SK-N-SH treated with all-trans-retinoic acid at 6 μM for 48 hours (cell line): Measurements from ENCODE around the gene ZNF446.

Source experiments
- CREB5 ChIP-seq: fragments of 250-450 bp; sonication (Bioruptor Pico); IDR thresholded peaks from 2 replicates; pipeline ENCODE4 v1.5.1; 2020; ENCODE audit warnings: low read depth, mild to moderate bottlenecking, moderate library complexity
- CSDC2 ChIP-seq: fragments of 250-450 bp; sonication (Bioruptor Pico); IDR thresholded peaks from 2 replicates; pipeline ENCODE4 v1.5.0; 2020; ENCODE audit warnings: mild to moderate bottlenecking, moderate library complexity
- GLIS3 ChIP-seq: fragments of 250-450 bp; sonication (Bioruptor Pico); IDR thresholded peaks from 2 replicates; pipeline ENCODE4 v1.5.0; 2020; ENCODE audit warnings: mild to moderate bottlenecking, moderate library complexity
- SNAI2 ChIP-seq: fragments of 250-450 bp; sonication (Bioruptor Pico); IDR thresholded peaks from 2 replicates; pipeline ENCODE4 v1.5.0; 2020; ENCODE audit warnings: mild to moderate bottlenecking, moderate library complexity
- TF ChIP-seq, protein P1 (sequence below): fragments of 250-450 bp; sonication (Bioruptor Pico); IDR thresholded peaks from 2 replicates; pipeline ENCODE4 v1.8.0; 2021; ENCODE audit warnings: low read depth, mild to moderate bottlenecking, moderate library complexity, borderline replicate concordance

DNA sequence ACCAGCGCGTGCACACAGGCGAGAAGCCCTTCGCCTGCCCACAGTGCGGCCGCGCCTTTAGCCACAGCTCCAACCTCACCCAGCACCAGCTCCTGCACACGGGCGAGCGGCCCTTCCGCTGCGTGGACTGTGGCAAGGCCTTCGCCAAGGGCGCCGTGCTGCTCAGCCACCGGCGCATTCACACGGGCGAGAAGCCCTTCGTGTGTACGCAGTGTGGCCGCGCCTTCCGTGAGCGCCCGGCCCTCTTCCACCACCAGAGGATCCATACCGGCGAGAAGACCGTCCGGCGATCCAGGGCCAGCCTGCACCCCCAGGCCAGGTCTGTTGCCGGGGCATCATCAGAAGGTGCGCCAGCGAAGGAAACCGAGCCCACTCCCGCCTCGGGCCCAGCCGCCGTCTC is 4.4 kb upstream of the ZNF446 start:
- TF ChIP-seq CSDC2, result no peak
- TF ChIP-seq GLIS3 (CRISPR knock-in tag), result no peak
- no peak for TF ChIP-seq CREB5 (CRISPR knock-in tag)
- TF ChIP-seq, protein P1, sequence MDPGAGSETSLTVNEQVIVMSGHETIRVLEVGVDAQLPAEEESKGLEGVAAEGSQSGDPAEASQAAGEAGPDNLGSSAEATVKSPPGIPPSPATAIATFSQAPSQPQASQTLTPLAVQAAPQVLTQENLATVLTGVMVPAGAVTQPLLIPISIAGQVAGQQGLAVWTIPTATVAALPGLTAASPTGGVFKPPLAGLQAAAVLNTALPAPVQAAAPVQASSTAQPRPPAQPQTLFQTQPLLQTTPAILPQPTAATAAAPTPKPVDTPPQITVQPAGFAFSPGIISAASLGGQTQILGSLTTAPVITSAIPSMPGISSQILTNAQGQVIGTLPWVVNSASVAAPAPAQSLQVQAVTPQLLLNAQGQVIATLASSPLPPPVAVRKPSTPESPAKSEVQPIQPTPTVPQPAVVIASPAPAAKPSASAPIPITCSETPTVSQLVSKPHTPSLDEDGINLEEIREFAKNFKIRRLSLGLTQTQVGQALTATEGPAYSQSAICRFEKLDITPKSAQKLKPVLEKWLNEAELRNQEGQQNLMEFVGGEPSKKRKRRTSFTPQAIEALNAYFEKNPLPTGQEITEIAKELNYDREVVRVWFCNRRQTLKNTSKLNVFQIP (CRISPR knock-in tag), result no peak
- TF ChIP-seq SNAI2, result no peak
